ENCODE results near the gene EIF1.
"Not testable (repeated sequence)": the region's sequence is repeated elsewhere in the genome, so short reads cannot be mapped to it uniquely, and the experiment has no call there.

Gene EIF1

DNA sequence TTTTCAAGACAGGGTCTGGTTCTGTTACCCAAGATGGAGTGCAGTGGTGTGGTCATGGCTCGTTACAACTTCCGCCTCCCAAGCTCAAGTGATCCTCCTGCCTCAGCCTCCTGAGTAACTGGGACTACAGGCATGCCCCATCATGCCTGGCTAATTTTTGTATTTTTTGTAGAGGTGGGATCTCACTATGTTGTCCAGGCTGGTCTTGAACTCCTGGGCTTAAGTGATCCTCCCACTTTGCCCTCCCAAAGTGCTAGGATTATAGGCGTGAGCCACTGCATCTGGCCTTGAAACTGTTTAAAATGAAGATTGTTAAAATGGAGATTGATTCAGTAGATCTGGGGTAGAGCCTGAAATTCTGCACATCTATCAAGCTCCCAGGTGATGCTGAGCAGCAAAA, 12.2 kb downstream of the EIF1 start:
- DNase-seq (ENCODE audit: low read depth in 2 of 2): not testable (repeated sequence)

DNA sequence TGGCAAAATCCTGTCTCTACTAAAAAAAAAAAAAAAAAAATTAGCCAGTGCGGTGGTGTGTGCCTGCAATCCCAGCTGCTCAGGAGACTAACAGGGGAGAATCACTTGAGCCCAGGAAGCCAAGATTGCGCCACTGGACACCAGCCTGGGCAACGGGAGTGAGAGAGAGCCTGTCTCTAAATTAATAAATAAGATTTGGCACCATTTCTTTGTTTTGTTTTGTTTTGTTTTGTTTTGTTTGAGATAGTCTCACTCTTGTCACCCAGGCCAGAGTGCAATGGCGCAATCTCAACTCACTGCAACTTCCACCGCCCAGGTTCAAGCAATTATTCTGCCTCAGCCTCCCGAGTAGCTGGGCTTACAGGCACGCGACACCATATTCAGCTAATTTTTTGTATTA, 14.0 kb downstream of the EIF1 start:
- DNase-seq (ENCODE audit: low read depth in 2 of 2): no peak

DNA sequence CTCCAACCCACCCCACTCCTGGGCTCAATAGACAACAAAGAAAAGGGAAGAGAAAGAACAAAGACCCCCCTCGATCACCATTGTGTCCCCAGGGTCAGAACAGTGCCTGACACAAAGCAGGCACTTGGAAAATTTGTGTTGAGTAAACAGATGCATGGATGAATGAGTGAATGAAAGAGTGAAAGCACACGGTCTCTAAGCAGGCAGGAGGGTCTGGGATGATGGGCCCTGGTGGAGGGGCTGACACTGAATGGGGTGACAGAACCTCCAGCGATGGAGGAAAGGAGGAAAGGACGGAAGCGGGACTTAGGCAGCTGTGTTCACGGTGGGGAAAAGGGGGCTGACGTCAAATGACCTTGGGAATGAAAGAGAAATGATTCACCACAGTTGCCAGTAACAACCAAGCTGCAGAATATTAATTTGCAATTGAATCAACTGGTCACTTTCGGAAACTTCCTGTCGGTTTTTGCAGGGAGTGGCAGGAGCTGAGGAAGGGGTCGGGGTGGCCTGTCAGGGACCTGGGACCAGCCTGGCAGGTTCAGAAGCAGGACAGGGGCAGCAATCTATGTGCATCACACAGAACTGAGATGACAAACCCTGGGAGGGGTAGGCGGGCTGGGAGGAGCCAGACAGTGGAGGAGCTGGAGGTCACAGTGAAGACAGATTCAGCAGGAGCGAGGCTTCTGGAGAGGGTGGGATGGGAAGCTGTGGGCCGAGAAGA, 16.7 kb downstream of the EIF1 start:
- no peak for DNase-seq (ENCODE audit: low read depth in 2 of 2)

DNA sequence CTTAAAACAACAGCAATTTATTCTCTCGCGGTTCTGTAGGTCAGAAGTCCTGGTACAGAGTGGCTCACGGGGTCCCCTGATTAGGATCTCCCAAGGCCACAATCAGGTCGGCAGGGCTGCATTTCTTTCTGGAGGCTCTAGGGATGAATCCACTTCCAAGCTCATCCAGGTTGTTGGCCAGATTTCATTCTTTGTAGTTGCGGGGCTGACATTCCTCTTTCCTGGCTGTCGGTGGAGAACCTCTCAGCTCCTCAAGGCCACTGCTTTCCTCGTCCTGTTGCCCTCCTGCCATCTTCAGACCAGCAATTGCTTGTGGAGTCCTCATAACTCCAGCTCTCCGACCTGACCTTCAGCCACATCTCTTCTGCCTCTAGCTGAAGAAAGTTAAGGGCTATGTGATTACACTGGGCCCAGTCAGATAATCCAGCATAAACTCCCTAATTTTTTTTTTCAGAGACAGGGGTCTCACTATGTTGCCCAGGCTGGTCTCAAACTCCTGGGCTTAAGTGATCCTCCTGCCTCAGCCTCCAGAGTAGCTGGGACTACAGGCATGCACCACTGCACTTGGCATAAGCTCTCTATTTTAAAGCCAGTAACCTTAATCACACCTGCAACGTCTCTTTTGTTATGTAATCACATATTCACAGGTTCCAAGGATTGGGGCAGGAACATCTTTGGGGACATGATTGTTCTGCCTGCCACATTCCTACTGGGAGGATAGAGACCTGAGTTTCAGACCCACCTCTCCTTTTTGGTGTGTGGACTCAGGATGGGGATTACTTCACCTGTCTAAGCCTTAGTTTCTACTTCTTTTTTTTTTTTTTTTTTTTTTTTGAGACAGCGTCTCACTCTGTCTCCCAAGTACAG, 19.4 kb downstream of the EIF1 start:
- DNase-seq (ENCODE audit: low read depth in 2 of 2): no peak

DNA sequence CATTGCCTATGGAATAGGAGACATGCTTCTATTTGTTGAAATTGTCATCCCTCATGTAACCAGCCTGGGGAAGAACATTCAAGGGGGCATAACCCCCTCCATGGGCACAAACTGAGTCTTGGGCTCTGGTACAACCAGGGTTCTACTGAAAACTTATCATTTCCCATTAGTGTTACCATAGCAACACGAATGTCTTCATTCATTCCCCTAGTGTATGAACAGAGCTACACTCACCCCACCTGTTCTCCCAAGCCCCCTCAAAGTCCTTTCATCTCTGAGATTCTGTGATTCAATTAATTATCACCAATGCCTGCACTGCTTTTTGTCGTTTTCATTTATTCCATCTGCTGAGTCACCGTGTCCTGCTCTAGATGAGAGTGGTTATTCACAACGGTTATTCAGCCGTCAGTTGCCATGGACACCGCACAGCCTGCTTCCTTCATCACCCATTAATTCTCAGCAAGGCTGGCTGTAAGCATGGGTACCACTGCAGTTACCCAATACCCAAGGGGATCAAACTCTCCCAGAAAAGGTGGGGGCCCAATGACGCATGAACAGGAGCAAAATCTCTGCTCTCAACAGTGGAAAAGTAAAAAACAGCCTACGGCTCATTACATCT, 21.9 kb downstream of the EIF1 start:
- no peak for DNase-seq (ENCODE audit: low read depth in 2 of 2)

DNA sequence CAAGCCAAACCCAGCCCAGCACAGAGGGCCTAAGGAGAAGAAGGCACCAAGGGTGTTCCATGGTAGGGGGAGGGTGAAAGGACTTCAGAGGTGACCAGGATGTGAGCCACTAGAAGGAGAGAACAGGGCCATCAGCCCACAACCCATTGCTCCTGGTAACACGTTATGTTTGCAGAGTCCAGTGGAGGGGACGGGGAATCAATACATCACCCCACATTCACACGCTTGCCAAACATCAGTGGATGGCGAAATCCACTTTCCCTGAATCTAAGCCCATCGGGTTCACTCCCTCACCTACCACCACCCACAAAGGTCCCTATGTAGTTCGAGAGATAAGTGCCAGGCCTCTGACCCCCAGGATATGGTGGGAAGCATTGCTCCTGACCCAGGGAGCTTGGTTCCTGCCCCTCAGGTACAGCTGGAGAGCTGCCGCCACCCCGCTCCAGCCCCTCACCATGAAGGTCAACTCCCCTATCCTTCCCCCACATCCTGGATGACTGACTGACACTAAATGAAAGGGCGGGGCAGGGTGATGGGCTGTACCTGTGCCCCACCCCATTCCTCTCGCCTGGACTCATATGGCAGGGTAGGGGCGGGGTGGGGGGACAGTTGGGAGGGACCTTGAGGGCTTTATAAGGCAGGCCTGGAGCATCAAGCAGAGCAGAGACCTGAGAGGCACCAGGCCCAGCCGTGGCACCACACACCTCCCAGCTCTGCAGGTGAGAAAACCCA, 23.1 kb downstream of the EIF1 start, which contains the start of gene GAST:
Gene GAST, plus strand, starts transcription at position 663 of the 732 bp plus-strand sequence. CDS start 3,106 bp downstream, outside the sequence.
- DNase-seq (ENCODE audit: low read depth in 2 of 2): no peak

DNA sequence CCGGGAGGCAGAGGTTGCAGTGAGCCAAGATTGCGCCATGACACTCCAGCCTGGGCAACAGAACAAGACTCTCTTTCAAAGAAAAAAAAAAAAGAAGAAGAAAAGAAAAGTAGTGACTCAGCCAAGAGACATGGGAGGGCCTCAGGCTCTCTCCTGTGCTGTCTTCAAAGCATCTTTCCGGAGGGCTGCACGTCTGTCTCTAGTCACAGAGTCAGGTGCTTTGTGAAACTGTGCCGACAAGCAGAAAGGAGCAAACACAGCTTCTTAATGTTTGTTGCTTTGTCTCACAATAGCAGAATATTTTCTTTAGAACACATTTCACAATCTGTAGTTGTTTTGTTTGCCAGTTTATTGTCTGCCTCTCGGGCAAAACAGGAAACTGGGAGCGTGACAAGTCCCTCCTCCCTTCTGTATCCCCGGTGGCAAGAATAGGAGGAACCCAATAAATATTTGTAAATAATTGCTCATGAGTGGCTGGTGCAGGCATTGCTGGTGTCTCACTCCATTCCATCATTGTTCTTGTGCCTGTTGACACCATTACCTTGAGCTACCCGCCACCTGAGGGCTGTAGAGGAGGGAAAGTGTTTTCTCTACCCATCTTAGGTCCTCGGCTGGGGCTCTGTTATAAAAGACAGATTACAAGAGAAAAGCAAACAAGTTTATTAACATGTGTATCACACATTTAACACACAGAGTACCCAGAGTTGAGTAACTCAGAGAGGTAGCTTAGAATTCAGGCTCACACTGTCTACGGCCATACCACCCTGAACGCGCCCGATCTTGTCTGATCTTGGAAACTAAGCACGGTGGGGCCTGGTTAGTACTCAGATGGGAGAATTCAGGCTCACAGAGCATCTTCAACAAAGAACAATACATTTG, 29.0 kb downstream of the EIF1 start:
- no peak for DNase-seq (ENCODE audit: low read depth in 2 of 2)

DNA sequence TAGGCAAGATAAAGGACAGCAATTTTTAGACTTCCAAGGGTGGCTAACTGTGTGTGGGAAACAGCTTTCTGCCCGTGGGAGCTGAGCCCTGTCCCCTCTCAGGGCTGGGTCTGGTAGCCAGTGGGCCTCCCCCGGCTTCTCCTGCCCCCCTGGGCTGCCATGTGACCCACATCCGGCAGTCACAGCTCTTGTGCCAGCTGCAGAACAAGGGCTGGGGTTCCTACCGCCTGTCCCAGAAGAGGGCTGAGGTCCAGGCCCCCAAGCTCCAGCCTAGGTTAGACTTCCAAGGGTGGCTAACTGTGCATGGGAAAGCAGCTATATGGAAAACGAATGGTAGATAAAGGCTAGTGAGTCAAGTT, 29.6 kb downstream of the EIF1 start:
- DNase-seq (ENCODE audit: low read depth in 2 of 2): no peak

DNA sequence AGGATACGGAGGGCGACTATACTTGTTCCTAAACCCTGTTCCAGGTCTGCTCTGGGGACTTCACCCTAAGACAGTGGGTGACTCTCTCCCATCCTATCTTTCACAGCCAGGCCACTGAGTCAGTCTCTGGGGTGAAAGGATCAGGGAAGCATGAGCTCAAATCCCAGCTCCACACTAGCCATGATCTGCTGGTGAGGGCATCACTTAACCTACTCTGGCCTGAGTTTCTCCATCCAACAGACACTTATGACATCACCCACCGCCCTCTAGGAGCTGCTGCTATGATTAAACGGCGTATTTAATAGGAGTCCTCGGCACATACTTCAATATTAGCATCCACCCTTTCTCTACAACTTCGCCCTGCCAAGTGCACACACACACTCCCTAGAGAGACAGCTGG, 33.5 kb downstream of the EIF1 start:
- DNase-seq (ENCODE audit: low read depth in 2 of 2): no peak

DNA sequence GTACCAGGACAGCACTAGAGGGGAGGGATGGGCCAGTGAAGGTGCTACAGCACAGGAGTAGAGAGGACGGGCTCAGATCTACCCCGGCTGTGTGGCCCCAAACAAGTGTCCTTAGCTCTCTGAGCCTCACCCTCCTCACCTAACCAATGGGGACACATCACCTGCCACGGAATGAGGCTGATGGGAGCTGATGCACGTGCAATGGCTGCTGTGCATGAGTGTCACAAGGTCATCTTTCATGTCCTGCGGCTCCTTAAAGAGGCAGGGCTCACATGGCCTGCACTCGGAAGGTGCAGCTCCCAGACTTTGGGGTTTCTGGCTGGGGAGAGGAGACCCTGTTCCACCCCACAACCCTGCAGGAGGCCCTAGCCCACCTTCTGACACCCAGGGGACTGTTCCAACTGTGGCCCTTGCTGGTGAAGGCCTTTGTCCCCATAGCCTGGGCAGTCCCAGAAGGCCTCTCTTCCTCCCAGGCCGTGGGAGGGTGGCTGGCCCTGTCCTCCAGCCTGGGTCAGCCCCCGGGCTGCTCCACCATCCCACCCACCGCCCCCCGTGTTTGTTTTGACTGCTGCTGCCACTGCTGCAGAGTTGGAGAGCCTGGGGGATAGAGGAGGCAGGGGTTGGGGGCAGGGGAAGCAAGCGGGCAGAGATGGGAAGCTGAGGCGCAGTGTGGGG, 35.3 kb downstream of the EIF1 start:
- no peak for DNase-seq (ENCODE audit: low read depth in 2 of 2)

DNA sequence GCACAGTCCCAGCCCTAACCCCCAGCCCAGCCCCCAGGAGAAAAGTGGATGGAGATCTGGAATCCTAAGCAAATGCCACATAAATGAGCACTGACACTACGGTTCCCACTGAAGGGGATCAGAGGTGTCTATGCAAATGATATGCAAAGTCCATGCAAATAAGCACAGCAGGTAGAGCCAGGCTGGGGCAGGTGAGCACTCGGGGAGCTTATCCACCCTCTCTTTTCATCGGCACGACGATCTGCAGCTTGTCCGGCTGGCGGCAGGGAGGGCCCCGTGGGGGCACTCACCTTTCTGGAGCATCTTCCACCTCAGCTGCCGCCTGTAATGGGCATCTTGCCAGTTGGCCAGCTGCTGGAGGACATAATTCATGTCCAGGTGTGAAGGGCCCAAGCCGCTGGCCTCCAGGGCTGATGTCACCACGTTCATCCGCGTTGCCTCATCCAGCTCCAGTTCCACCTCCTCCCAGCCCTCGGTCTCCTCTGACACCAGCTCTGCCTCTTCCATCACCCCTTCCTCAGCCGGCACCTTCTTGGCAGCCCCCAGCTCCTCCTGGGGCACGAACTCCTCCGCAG, 35.9 kb downstream of the EIF1 start:
- no peak for DNase-seq (ENCODE audit: low read depth in 2 of 2)

DNA sequence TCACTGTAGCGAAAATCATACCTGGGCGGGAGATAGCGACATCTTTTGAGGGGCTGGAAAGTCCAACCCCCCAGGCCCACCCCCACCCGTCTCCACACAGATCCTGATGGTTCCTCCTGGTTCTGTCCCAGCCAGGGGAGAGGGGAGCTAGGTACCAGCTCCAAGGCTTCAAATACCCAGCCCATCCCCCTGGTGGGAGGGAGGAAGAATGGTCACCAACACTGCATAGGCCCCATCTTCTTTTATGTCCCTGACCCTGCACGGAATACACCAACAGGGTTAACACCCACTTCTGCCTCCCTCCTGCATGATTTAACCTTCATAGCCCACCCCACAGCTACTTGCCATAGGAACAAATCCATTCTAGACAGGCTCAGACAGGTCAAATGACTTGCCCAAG, 36.4 kb downstream of the EIF1 start:
- DNase-seq (ENCODE audit: low read depth in 2 of 2): no peak

DNA sequence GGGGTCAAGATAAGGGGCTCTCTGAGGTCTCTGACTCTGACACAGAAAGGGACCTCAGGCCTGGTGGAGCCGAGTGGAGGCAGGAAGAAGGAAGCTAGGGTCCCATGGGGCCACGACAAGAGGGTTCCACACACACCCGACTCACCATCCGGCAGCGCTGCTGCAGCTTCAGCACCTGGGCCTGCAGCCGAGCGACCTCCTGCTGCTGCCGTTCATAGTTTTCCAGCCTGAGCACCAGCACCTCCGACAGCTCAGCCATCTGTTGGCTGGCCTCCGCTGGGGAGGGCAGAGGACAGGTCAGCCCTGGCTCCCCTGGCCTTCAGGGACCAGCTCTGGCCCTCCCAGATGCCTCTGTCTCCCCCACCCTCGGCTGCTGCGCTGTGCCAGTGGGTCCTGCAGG, 39.4 kb downstream of the EIF1 start:
- no peak for DNase-seq (ENCODE audit: low read depth in 2 of 2)

DNA sequence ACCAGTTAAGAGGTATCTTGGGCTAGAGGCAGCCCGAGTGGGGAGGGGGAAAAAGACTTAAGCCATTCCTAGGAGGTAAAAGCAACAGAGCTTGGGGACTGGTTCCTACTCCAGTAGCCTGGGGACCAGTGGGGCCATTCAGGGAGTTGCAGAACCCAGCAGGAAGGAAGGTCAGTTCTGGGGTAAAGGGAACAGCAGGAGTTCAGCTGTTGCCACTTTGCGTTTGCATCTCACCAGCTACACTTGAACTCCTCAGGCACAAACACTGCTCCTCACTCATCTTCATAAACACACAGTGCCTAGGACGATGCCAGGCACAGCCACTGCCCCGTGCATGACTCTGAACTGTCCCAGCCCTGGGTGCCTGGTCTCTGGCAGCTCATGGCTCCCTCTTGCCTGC, 41.8 kb downstream of the EIF1 start:
- DNase-seq (ENCODE audit: low read depth in 2 of 2): no peak

DNA sequence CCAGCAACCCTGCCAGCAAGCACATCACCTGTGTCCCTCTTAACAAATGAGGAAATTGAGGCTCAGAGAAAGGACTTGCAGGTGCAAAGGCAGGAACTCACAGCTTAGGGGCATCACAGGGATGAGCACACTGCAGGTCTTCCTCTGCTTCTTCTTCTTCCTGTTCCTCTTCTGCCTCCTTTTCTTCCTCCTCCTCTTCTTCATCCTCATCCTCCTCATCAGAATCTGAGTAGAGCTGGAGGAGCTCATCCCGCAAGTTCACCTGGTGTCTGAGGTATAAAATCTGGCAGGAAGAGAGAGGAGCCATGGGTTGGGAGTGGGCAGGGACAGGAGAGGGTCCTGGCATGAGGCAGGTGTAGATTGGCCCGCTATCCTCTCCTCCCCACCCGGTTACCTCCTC, 43.2 kb downstream of the EIF1 start:
- no peak for DNase-seq (ENCODE audit: low read depth in 2 of 2)

DNA sequence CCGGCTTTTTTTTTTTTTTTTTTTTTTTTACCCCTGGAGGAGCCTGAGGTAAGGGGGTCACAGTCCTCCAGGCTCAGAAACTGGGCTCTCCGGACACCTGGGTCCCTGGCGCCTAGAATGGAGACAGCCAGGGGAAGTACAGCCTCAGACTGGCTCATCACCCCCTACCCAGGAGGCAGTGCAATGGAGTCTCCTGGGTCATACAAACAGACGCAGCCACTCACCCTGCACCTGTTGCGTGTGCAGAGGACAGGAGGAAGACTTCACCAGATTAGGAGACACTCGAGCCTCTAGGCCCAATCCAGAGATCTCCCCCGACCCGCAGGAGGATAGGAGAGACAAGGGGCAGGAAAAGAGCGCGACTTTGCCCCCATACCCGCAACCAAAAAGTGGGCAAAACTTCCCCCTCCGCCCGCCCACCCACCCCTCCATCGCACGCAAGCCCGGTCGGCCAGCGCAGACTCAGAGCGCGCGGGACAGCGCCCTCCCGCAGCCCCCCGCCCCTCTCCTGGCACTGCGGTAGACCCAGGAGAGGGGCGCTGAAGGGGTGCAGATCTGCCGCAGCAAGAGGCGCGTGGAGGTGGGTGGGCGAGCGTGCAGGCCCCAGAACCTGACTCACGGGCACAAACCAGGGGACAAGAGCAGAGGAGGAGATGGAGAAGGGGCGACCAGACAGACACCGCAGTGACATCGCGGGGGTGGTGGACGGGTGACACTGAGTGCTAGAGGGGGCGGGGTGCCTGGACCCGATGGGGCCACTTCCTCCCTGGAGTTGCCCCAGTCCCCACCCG, 44.9 kb downstream of the EIF1 start:
- DNase-seq (ENCODE audit: low read depth in 2 of 2): no peak

DNA sequence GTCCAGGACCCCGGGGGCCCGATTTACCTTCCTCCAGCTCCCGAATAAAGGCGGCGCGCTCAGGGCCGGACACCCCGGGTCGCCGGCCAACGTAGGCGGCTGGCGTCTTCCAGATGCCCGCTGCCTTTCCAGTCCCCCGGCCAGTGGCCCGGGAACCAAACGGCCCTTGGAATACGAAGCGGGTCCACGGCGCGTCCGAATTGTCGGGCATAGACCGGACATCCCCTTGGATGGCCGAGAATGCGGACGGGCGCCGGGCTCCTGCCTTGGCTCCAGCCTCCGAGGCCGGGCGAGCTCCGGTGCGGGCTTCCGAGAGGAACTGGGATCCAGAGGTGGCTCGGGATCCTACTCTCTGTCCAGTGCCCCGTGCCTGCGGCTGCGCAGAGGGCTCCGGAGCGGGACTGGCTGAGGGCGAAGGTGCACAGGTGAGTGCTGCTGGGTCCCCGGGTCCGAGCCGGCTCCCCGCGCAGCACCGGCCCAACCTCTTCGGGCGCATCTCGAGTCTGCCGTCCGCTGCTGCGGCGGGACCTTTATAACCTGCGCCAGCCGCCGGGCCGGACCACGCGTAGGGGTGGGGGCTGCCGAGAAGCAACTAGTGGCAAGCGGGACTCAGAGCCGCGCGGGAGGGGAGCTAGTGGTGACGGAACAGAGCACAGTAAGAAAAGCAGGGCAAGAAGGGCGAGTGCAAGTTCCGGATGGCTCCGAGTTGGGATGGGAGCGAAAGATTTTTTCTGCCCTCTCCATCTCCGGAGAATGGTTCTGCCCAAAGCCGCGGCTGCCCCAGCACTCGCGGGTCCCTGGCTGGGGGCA, 45.7 kb downstream of the EIF1 start, which contains the start of gene HAP1:
Gene HAP1, minus strand, starts transcription at position 505 of the 810 bp plus-strand sequence. Its CDS starts 9 bp downstream, at position 496.
- DNase-seq (ENCODE audit: low read depth in 2 of 2): no peak

DNA sequence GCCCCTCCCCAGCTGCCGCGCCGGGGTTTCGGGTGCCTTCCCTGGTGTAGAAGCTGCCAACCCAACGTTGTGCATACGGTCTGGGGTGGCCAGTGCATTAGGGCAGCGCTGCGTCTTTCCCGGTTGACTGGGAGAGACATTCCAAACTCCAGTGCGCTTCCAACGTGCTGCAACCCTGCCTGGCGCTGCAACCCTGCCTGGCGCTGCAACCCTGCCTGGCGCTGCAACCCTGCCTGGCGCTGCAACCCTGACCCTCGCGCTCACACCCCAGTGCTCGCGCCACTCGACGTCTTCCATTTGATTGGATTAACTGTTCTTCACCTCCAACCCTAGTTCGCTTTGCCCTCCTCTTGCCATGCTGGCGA, 46.2 kb downstream of the EIF1 start:
- no peak for DNase-seq (ENCODE audit: low read depth in 2 of 2)

Data from stimulated activated CD8-positive, alpha-beta memory T cell treated with anti-CD3 and anti-CD28 coated beads, Interleukin-2, amount 100 ng/mL, for 1 hour (primary cell).